Fibroblast of pulmonary artery (primary cell): ENCODE results near the gene AXIN1.
"Not testable (repeated sequence)": the region's sequence is repeated elsewhere in the genome, so short reads cannot be mapped to it uniquely, and the experiment has no call there.

Experiments
- DNase-seq: peaks from one replicate; pipeline ENCODE4 v3.0.0-alpha.2; 2010; ENCODE audit warnings: low read depth
- H3K4me3 ChIP-seq: replicated peaks from 2 replicates; pipeline ENCODE4 v1.5.1; 2011; ENCODE audit warnings: low read depth, mild to moderate bottlenecking, control low read depth, low read length, moderate library complexity
- TF ChIP-seq, protein P1 (sequence below): IDR thresholded peaks from 2 replicates; pipeline ENCODE4 v1.5.1; 2011; ENCODE audit warnings: mild to moderate bottlenecking, control low read depth, low read length, inconsistent platforms; ENCODE audit errors: missing control alignments

AXIN1 gene

DNA sequence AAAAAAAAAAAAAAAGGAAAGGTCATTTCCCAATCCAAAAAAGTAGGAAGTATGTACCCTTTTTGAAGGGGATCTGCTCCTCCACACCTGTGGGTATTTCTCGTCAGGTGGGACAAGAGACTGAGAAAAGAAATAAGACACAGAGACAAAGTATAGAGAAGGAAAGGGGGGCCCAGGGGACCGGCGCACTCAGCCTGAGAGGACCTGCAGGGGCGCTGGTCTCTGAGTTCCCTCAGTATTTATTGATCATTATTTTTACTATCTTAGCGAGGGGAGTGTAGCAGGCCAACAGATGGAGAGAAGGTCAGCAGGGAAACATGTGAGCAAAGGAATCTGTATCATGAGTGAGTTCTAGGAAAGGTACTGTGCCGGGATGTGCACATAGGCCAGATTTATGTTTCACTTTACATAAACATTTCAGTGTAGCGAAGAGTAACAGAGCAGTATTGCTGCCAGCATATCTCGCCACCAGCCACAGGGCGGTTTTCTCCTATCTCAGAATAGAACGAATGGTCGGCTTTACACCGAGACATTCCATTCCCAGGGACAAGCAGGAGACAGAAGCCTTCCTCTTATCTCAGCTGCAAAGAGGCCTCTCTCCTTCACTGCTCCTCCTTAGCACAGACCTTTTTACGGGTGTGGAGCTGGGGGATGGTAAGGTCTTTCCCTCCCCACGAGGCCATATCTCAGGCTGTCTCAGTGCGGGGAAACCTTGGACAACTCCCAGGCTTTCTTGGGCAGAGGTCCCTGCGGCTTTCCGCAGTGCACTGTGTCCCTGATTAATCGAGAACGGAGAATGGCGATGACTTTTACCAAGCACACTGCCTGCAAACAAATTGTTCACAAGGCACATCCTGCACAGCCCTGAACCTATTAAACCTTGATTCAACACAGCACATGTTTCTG, 35.5 kb upstream of the AXIN1 start:
- DNase-seq = peak; percentile 54
- TF ChIP-seq, protein P1, sequence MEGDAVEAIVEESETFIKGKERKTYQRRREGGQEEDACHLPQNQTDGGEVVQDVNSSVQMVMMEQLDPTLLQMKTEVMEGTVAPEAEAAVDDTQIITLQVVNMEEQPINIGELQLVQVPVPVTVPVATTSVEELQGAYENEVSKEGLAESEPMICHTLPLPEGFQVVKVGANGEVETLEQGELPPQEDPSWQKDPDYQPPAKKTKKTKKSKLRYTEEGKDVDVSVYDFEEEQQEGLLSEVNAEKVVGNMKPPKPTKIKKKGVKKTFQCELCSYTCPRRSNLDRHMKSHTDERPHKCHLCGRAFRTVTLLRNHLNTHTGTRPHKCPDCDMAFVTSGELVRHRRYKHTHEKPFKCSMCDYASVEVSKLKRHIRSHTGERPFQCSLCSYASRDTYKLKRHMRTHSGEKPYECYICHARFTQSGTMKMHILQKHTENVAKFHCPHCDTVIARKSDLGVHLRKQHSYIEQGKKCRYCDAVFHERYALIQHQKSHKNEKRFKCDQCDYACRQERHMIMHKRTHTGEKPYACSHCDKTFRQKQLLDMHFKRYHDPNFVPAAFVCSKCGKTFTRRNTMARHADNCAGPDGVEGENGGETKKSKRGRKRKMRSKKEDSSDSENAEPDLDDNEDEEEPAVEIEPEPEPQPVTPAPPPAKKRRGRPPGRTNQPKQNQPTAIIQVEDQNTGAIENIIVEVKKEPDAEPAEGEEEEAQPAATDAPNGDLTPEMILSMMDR = peak; percentile 19
- not testable (repeated sequence) for H3K4me3 ChIP-seq

DNA sequence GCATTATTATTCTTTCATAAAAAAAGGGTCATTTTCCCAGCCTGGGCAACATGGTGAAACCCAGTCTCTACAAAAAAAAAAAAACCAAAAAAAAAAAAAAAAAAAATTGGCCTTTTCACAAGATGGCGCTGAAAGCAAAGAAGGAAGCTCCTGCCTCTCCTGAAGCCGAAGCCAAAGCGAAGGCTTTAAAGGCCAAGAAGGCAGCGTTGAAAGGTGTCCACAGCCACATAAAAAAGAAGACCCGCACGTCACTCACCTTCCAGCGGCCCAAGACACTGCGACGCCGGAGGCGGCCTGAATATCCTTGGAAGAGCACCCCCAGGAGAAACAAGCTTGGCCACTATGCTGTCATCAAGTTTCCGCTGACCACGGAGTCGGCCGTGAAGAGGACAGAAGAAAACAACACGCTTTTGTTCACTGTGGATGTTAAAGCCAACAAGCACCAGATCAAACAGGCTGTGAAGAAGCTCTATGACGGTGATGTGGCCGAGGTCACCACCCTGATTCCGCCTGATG, 34.2 kb upstream of the AXIN1 start:
- TF ChIP-seq, protein P1 = no peak
- no peak for DNase-seq
- H3K4me3 ChIP-seq = no peak overlapping the region

DNA sequence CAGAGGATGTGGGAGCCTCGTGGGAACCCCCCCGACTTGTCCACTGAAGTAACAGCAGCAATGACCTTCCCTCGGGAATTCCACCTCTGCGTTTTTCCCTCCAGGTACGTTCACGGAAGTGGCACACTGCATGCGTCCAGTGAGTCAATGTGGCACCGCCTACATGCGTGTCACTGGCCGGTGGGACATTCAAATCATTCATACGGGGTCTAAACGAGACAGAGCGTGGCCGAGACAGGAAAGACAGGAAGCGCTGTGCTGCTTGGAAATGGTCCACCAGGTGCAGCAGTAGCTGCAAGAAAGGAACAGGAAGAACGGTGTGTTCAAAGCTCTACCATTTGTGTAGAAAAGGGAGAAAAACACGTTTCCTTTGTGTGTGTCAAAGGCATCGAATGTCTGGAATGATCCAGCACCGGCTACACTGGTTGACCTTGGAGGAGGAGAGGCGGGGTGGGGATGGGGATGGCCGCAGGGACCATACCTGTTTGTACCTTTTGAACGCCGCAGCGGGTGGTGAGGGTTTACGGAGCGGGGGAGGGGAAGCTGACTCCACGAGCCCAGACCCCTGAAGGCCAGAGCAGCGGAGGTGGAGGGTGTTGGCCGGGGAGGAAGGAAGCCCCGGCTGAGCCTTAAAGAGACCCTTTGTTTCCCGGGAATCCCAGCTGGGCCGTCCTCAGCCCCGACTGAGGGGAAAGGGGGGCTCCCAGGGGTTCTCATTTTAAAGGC, 31.0 kb upstream of the AXIN1 start:
- TF ChIP-seq, protein P1 = no peak
- no peak for DNase-seq
- peak overlapping the region; percentile 22 for H3K4me3 ChIP-seq

DNA sequence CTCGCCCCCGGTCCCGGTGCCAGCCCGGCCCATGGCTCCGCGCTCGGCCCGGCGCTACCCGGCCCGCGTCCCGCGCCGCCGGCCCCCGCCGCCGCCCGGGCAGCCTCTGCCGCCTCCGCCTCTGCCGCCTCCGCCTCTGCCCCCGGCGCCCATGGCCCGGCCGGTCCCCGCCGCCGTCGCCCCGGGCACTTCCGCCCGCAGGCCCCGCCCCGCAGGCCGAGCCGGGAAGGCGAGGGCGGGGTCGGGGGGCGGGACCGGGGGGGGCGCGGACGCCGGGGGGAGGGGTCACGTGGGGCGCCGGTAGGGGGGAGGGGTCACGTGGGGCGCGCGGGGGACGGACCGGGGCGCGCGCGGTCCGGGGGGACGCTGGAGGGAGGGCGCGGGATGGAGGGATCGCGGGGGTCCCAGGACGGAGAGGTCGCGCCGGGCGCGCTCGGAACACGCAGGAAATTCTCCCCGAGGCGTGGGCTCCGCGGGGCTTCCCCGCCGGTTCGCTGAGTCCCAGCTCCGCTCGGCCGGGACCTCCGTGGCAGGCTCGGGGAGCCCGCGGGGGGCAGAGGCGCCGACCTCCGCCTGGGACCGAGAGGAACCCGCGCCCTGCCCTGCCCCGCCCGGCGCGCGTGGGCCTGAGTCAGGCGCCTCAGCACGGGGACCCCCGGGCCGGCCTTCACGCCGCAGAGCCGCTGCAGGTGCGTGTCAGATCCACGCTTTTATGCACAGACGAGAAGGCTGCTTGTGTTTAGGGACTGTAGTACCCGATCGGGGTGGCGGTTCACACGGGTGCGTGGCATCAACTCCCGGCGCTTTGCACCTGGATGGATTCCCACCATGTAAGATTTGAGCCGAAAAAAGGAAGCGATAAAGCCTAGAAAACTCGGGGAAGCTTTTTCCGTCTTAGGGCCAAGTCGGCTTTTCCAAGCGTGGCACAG, 29.5 kb upstream of the AXIN1 start, which contains the start of gene PGAP6:
TSS of gene PGAP6 (minus strand) at position 190 of the 929 bp plus-strand sequence. CDS start at position 33, 157 bp downstream.
- peak within 1 kb of the TSS; percentile 76 for H3K4me3 ChIP-seq
- peak; percentile 42 for DNase-seq
- TF ChIP-seq, protein P1 = no peak

DNA sequence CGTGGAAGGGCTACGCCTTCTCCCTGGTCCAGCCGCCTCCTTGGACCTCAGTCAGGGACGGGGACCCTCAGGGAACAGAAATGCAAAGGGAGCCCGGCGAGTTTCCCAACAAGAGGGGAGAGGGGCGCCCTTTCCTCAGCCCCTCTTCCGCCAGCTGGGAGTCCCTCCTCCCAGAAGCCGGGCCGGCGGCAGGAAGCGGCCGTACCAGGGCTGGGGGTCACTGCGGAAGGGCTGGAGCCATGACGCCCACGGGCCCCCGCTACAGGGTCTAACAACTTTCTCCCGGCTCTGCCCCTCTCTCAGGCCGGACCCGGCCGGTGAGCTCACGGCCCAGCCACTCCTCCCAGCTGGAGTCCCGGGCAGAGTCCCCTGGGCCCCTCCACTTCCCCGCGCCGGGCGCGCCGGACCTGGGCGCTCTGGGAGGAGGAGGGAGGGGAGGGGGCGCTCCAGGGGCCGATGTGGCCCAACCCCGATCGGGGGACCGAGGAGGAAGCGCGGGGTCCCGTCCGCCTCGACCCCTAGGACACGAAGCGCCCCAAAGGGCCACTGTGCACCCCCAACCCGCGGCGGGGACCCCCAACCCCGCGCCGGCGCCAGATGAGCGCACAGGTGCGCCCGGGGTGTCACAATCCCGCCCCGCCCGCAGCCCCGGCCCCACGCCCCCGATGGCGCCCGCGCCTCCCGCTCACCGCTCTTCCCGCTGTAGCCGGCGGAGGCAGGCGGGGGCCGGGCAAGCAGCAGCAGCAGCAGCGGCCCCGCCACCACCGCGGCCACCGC, 28.7 kb upstream of the AXIN1 start:
- DNase-seq = no peak
- TF ChIP-seq, protein P1 = no peak
- peak overlapping the region; percentile 76 for H3K4me3 ChIP-seq

DNA sequence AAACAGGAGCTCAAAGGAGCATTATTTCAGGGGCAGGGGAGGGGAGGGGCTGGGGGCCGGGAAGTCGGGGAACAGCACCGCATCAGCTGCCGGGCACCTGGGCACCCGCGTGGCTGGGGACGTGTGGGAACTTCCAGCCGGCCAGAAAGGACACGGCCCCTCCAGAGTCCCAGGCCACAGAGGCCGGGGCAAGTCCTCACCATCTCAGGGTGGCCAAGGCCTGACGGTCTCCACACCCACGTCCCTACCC, 28.2 kb upstream of the AXIN1 start:
- no peak for DNase-seq
- TF ChIP-seq, protein P1 = no peak
- peak overlapping the region; percentile 76 for H3K4me3 ChIP-seq
